Suprapubic skin (tissue), 4 donors: ENCODE measurements around the gene ARMH3. TPM values are rescaled to one million over a fixed set of nuclear protein-coding genes. Genes with fewer than 3 reads are reported as not detected.

ENCODE experiments used
- DNase-seq, 2 donors: peaks; one replicate each; pipeline ENCODE4 v3.0.0-alpha.2; 2019; ENCODE audit warnings: low spot score in 2 of 2
- H3K27ac ChIP-seq: fragments of 200-600 bp; sonication (generic); one replicate; pipeline ENCODE4 v1.5.1; 2019
- H3K27me3 ChIP-seq: fragments of 200-600 bp; sonication (generic); one replicate; pipeline ENCODE4 v1.5.1; 2019
- H3K36me3 ChIP-seq: fragments of 200-600 bp; sonication (generic); one replicate; pipeline ENCODE4 v1.5.1; 2019
- H3K4me1 ChIP-seq: fragments of 200-600 bp; sonication (generic); one replicate; pipeline ENCODE4 v1.5.1; 2019
- H3K4me3 ChIP-seq: fragments of 200-600 bp; sonication (generic); one replicate; pipeline ENCODE4 v1.5.1; 2019; ENCODE audit warnings: mild to moderate bottlenecking
- H3K9me3 ChIP-seq: fragments of 200-600 bp; sonication (generic); one replicate; pipeline ENCODE4 v1.5.1; 2019
- CTCF ChIP-seq, 2 donors: fragments of 200-600 bp in 1 of 2; fragments of 450-650 bp in 1 of 2; sonication (generic) in 1 of 2; IDR thresholded peaks; one replicate each; pipeline ENCODE4 v1.5.1; 2016 to 2019; ENCODE audit warnings: antibody characterized with exemption in 2 of 2, mild to moderate bottlenecking in 1 of 2, moderate library complexity in 1 of 2
- EP300 ChIP-seq: sonication (generic); formaldehyde crosslinking; IDR thresholded peaks from one replicate; pipeline ENCODE4 v1.6.1; 2017; ENCODE audit warnings: antibody characterized with exemption
- POLR2A ChIP-seq, 2 donors: fragments of 450-650 bp; IDR thresholded peaks; one replicate each; pipeline ENCODE4 v1.6.1; 2017; ENCODE audit warnings: antibody characterized with exemption in 2 of 2, mild to moderate bottlenecking in 2 of 2, moderate library complexity in 2 of 2
- POLR2AphosphoS5 ChIP-seq, 3 donors: sonication (generic); formaldehyde crosslinking; IDR thresholded peaks; one replicate each; pipeline ENCODE4 v1.6.1; 2017; ENCODE audit warnings: antibody characterized with exemption in 3 of 3
- WGBS: methylation state at CpG from one replicate; pipeline ENCODE4 v1.1.5; 2018; 5-methylcytosine and 5-hydroxymethylcytosine counted together
- total RNA-seq, 4 donors: library from RNA; depleted of rRNA; stranded (reverse); fragments of >200 nt; gene quantifications; one replicate each; pipeline ENCODE4 v1.1.0, GENCODE V29; 2016

Gene ARMH3
- total RNA-seq, 4 donors from 2014 or later, result 12.1 to 25.7 (median 20.4) TPM

- Histone ChIP-seq H3K4me3 (no peak overlapping the region), H3K27me3 (no peaks in the 10 kb centered on the region), H3K4me1 (no peaks in the 10 kb centered on the region), H3K9me3 (no peaks in the 10 kb centered on the region), H3K36me3 (peaks cover 100% of the 10 kb centered on the region), H3K27ac (no peak overlapping the region)
- TF ChIP-seq EP300 (no peak), POLR2AphosphoS5 (IDR thresholded peaks at IDR 0.05) (no peak), POLR2A (IDR thresholded peaks at IDR 0.05) (no peak), CTCF (IDR thresholded peaks at IDR 0.05) (no peak)
- WGBS, result 67% methylated on average over 4 of the region's 4 CpGs
- no peak for DNase-seq
Measured at GRCh38 chr10:101797403-101798059, 258.4 kb downstream of the ARMH3 start.

Other genes with a start within 250 kb of the ARMH3 start
- 100 to 1,000 TPM in 3 of 4 donors, 10 to 100 TPM in 1; 90.2 to 423 (median 131) TPM for gene OGA, start 237.7 kb downstream of the ARMH3 start, total RNA-seq
- 10 to 100 TPM in 1 of 4 donors, 1 to 10 TPM in 3; 1.3 to 20.3 (median 4.8) TPM for gene KCNIP2, start 212.4 kb downstream of the ARMH3 start, total RNA-seq
- 10 to 100 TPM; 23.6 to 43.2 (median 31.3) TPM for gene HPS6, start 9.2 kb upstream of the ARMH3 start, total RNA-seq
- 100 to 1,000 TPM in 2 of 4 donors, 10 to 100 TPM in 2; 62.0 to 217 (median 96.0) TPM for gene LDB1, start 64.2 kb upstream of the ARMH3 start, total RNA-seq
- gene PPRC1, start 76.9 kb upstream of the ARMH3 start, total RNA-seq, result 10 to 100 TPM; 42.6 to 80.0 (median 55.2) TPM
- 10 to 100 TPM; 47.8 to 94.9 (median 77.9) TPM for gene NOLC1, start 96.2 kb upstream of the ARMH3 start, total RNA-seq
- 10 to 100 TPM; 16.9 to 84.1 (median 56.5) TPM for gene ELOVL3, start 170.1 kb upstream of the ARMH3 start, total RNA-seq
- gene PITX3, start 185.3 kb upstream of the ARMH3 start, total RNA-seq, result not detected
- 10 to 100 TPM; 31.0 to 56.1 (median 43.9) TPM for gene GBF1, start 189.4 kb upstream of the ARMH3 start, total RNA-seq